GM21529 (cell line): ENCODE measurements around the gene HS6ST2.

Experiments
- ATAC-seq: cut with Tn5 transposase; IDR thresholded peaks from one replicate; pipeline ENCODE4 v1.9.1; 2021; ENCODE audit not compliant: unreplicated experiment

Gene HS6ST2

GRCh38 chrX:132745593-132745992 lies 212.8 kb downstream of the HS6ST2 start:
- no peak for ATAC-seq

DNA sequence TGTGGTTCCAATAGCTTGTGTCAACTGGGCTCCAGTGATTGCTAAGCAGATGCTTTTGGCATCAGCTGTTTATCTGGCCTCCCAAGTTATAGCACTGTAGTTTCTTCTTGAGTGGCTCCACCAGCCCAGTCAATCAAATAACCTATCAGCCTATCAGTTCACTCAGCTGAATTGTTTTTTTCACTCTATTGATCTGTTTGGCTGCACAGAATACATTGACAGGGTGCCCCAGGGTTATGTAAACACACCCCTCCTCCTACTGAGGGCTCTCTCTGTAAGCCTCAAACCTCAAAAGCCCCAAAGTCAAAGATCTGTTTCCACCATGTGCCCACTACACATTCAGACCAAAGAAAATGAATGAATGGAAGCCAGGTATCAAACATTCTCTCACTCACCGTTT lies 214.0 kb downstream of the HS6ST2 start:
- no peak for ATAC-seq

DNA sequence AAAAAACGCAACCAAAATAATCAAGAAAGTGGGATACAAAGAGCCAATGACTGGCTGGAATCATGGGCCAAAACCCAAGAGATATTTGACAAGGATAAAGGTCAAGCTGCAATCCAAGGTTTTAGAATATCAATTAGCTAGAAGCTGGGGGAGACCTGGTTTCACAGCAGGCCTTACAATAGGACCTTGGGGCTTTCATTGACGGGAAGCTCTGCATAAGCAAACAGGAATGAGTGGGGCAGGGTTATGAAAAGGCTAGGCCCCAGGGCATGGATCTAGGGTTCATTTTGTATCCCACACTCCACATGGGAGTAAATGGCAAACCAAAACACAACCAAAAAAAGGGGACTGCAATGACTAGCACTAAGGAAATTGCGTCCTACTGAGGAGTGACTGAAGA lies 215.3 kb downstream of the HS6ST2 start:
- no peak for ATAC-seq

DNA sequence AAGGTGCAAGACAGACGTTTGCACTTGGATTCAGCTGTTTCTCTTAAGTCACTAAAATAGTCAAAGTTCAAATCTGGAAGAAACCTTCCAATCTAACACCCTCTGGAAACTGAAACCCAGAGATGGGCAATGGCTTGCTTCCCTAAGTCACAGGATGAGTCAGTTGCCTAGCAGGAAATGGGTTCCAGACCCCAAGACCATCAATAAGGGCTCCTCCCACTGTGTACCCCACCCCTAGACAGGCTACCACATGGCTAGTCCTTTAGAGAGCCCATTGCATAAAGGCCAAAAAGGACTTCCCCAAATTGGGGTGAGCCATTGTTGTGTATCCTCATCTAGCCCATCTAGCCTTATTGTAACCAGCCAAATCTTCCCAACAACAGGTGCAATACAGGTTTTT lies 216.2 kb downstream of the HS6ST2 start:
- no peak for ATAC-seq

GRCh38 chrX:132741689-132742088 lies 216.7 kb downstream of the HS6ST2 start:
- no peak for ATAC-seq

DNA sequence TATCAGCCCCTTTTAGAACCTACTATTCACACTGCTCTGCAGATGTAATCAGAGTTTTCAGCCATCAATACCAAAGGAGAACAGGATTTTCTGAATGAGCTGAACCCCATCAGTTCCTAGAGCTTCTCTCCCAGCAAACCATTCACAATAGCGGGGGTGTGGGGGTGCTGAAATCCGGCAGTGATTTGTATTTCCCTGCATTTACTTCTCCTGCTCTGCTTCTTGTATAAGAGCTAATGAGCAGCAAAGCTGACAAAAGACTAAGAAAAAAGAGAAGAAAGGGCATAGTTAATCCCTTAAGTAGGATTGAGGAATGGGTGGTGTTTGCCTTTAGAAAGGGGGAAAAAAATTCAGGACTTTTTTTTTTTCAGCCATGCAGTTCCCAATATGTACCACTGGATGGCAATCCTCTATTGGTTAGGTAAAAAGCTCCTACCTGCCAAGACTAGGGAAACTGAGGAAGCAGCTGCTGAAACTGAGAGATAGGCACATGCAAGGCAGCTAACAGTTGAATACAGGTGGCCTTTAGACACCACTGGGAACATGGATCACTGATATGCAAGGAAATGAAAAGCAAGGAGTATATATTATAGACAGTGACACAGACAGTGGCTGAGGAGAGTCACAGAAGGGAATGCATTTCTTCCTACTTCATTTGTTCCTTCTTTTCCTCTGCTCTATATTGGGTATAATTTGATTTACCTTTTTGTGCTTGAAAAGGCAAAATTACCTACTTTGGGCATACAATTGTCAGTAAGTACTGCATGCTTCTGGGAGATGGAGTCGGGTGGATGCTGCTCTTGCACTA lies 217.9 kb downstream of the HS6ST2 start:
- ATAC-seq = no peak

GRCh38 chrX:132738951-132739350 lies 219.5 kb downstream of the HS6ST2 start:
- ATAC-seq = no peak

DNA sequence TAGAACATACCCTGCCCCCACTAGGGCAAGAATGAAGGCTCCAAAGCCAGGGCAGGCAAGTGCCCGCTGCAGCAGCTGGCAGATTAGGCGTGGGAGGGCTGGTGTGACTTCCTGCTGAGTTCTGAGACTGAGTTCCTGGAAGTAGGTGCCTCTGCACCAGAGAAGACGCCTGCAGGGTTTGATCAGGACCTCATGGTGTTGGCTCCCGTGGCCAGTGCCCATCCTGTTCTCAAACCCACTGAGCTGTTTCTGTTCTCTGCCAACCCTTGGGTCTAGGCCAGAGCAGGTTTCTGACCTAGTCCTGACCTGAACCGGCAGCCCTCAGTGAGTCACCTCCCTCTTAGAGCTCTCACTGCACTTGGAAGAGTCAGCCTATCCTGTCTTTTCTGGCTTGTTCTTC lies 220.7 kb downstream of the HS6ST2 start:
- ATAC-seq = peak; percentile 44

- no peak for ATAC-seq
Measured at GRCh38 chrX:132732236-132732635, 226.2 kb downstream of the HS6ST2 start.

DNA sequence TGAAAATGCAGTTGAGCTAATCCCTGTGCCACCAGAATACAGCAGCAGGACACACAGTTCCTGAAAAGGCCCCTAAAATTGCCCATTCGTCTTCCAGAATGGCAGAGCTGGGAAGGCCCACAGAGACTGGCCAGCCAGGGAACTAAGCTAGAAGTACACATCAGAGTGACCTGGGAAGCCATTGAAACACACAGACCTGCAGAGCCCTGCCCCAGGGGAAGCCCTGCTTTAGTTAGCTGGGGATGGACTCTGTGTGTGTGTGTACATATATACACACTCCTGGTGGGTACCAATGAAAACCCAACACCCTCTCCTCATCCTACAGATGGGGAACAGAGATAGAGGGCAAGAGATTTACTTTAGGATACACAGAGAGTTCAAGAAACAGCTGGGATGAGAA lies 227.7 kb downstream of the HS6ST2 start:
- no peak for ATAC-seq

DNA sequence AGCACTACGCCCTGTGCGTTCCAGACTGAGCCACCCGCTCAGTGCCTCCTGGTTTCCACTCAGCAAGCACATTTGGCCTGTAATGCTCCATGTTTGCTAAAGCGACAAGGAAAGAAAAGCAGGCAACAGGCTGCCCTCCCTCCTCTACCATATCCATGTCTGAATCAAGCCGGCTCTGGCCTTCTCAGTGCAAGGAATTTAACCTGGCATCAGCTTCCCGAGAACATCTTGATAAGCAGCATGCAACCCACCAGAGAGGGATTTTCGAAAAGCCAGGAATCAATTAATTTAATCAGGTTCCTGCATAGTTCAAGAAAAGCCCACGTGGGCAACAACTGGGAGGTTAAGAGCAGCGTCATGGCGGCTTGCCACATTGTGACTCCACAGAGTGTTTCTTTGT lies 228.2 kb downstream of the HS6ST2 start:
- no peak for ATAC-seq

DNA sequence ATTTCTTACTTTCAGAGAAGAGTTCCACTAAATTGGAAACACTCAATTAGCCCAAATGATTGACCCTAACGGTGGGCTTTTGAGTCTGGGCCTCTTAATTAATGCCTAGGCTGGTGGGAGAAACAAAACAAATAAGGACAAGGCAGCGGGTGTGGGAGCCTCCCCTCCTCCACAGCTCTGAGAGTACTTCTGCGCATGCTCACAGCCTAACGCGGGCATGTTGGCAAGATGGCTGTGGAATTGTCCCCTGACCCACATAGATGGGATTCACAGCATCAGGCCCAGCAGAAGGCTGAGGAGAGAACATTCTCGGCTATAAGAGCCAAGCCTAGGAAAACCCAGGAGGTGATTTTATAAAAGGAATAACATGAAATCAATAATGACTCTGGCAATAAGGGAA lies 230.1 kb downstream of the HS6ST2 start:
- no peak for ATAC-seq

- ATAC-seq = no peak
Measured at GRCh38 chrX:132718431-132718958, 239.9 kb downstream of the HS6ST2 start.

DNA sequence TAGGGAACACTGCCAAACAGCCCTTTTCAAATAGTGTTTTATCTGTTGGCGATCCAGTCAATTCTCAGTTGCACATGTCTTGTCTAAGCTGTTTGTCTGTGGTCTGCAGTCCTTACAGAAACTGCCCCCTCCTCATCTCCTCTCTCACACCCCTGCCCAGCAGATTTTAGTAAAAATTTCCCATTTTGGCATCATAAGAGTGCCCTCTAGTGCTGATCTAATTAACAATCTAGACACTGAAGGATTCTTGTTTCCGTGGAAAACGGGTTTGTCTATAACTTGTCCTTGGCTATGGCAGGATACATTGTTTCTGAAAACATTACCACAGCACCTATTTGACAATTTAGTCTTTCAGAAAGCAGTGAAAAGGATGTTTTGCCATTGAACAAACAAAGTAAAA lies 242.4 kb downstream of the HS6ST2 start:
- ATAC-seq = no peak

DNA sequence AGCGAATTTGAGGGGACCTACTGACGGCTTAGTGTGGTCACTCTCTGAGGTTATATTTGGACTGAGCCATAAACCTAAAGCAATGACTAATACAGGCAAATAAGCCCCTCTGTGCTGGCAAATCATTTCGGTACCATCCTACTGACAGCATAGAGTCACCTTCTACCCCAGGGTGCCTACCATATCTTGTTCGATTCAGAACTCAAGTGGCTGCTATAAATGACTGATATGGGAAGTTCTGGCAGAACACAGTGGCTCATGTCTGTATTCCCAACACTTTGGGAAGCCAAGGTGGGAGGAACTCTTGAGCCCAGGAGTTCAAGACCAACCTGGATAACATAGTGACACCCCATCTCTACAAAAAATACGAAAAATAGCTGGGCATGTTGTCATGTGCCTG lies 243.5 kb downstream of the HS6ST2 start:
- ATAC-seq = no peak

DNA sequence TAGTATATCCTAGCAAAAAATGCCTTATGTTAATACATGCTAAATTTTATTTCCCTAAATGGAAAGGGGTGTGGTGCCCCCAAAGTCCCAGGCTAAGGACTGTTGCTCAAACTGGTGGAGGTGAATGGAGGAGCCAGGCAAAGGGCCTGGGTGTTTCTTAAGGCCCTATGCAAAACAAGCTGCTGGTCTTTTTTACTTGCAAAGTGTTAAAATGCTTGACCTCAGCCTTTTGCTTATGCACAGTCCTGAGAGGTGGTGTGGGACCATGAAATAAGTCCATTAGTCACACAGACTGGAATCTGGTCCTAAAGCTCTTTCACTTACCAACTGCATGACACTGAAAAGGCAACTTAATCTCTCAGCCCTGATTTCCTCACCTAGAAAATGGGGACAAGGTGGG lies 246.1 kb downstream of the HS6ST2 start:
- no peak for ATAC-seq

DNA sequence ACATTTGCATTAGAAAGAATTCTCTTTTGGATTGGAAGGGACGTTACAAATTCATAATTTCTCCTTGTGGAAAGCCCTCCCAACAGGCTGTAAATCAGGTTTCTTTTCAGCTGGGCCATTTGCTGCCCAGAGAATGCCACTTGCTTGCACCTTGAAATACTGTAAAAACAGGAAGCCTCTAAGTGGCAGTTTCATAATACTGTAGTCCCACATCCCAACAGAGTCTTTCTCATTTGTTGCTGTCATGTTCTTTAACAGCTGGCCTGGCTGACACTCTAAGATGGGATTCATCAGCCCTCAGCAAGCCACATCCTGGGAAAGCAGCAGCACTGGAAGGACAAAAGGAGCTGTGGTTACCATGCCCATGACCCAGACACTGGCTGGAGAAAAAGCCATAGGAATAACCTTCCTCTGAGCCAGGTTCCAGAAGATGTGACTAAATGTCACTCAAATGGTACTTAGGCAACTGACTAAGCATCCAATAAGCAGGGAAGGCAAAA lies 247.7 kb downstream of the HS6ST2 start:
- no peak for ATAC-seq

DNA sequence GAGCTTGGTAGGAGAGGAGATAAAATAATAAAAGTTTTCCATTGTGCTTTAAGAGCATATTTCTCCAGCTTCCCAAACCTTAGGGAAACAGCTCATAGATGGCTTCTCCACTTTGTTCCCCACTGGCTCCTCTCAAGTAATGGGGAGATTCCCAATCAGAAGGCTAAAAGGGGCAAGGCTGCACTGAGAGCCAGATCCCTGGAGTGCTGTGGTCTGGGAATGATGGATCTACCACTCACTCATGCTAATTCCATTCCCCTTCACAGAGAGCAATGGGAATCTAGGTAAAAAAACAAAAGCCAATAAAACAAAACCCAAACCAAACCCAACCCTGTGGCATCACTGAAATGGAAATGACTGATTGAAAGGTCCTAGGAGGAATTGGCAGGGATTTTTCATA lies 249.9 kb downstream of the HS6ST2 start:
- ATAC-seq = no peak

GRCh38 chrX:132704769-132705168 lies 253.7 kb downstream of the HS6ST2 start:
- ATAC-seq = no peak

- no peak for ATAC-seq
Measured at GRCh38 chrX:132694382-132694781, 264.0 kb downstream of the HS6ST2 start.

GRCh38 chrX:132692526-132692925 lies 265.9 kb downstream of the HS6ST2 start:
- ATAC-seq = no peak

GRCh38 chrX:132692066-132692465 lies 266.4 kb downstream of the HS6ST2 start:
- no peak for ATAC-seq
